A549 (cell line): ENCODE data around the gene ABCA7. TPM values are rescaled to one million over a fixed set of nuclear protein-coding genes. Genes with fewer than 3 reads are reported as not detected.

Experiments
- ATAC-seq, 2 experiments: fragments of 200-7000 bp in 1 of 2; fragments of >200 bp in 1 of 2; cut with Nextera tagmentation in 1 of 2; cut with Tn5 transposase in 1 of 2; 3 replicates each; pipeline versions ENCODE4 v1.8.0 to v1.9.1; 2018 to 2020; ENCODE audit warnings: mild to moderate bottlenecking in 1 of 2, moderate library complexity in 1 of 2
- CTCF ChIA-PET: fragments of 300-600 bp; sonication (Branson Sonifier 250); formaldehyde crosslinking; extraction: SDS; loops from one replicate; lab custom pipeline; 2021; ENCODE audit warnings: antibody characterized with exemption, inconsistent platforms; lab: Yijun Ruan, JAX
- POLR2A ChIA-PET: fragments of 350-600 bp; formaldehyde crosslinking; extraction: SDS; loops from one replicate; lab custom pipeline; 2021; ENCODE audit warnings: antibody characterized with exemption, inconsistent platforms; lab: Yijun Ruan, JAX
- DNase-seq, 2 experiments: peaks; one replicate each; pipeline versions ENCODE4 v3.0.0 to v3.0.0-alpha.2; 2011 to 2016; ENCODE audit warnings: low read depth in 1 of 2, low spot score in 1 of 2
- FAIRE-seq: peaks from 2 replicates; lab custom pipeline; 2011; peaks lifted over from hg19 to GRCh38; lab: Jason Lieb, UNC
- H3K27ac ChIP-seq, 2 experiments: fragments of >200 bp; sonication (Bioruptor Twin); formaldehyde crosslinking; 3 replicates each; pipeline ENCODE4 v1.5.1; 2016 to 2017
- H3K4me1 ChIP-seq: fragments of >200 bp; sonication (Bioruptor Twin); formaldehyde crosslinking; 3 replicates; pipeline ENCODE4 v1.6.1; 2016
- H3K4me2 ChIP-seq: fragments of >200 bp; sonication (Bioruptor Twin); formaldehyde crosslinking; 3 replicates; pipeline ENCODE4 v1.6.1; 2016
- H3K4me3 ChIP-seq: fragments of >200 bp; sonication (Bioruptor Twin); formaldehyde crosslinking; 3 replicates; pipeline ENCODE4 v1.5.1; 2016
- H3K9me3 ChIP-seq: fragments of >200 bp; sonication (Bioruptor Twin); formaldehyde crosslinking; 3 replicates; pipeline ENCODE4 v1.6.1; 2016
- ATOH8 ChIP-seq: fragments of 250-450 bp; sonication (Bioruptor Pico); IDR thresholded peaks from 2 replicates; pipeline ENCODE4 v1.5.0; 2020; ENCODE audit warnings: low read depth, mild to moderate bottlenecking, moderate library complexity
- BHLHE40 ChIP-seq: IDR thresholded peaks from 2 replicates; pipeline ENCODE4 v1.6.1; 2012; ENCODE audit warnings: low read depth, low read length, inconsistent platforms
- CBX2 ChIP-seq: fragments of 200-600 bp; sonication (generic); IDR thresholded peaks from 2 replicates; pipeline ENCODE4 v1.6.1; 2016; ENCODE audit warnings: low read depth, mild to moderate bottlenecking, borderline replicate concordance
- CBX8 ChIP-seq: fragments of 200-600 bp; sonication (generic); IDR thresholded peaks from 2 replicates; pipeline ENCODE4 v1.6.1; 2016
- CEBPB ChIP-seq, 2 experiments: fragments of >200 bp in 1 of 2; sonication (Bioruptor Twin) in 1 of 2; formaldehyde crosslinking in 1 of 2; IDR thresholded peaks; 2 replicates each; pipeline ENCODE4 v1.6.1; 2012 to 2016
- EHF ChIP-seq: fragments of 250-450 bp; sonication (Bioruptor Pico); IDR thresholded peaks from 2 replicates; pipeline ENCODE4 v1.5.0; 2020; ENCODE audit warnings: mild to moderate bottlenecking
- FOSL2 ChIP-seq, 2 experiments: fragments of 450-650 bp in 1 of 2; fragments of >200 bp in 1 of 2; sonication (Bioruptor Twin) in 1 of 2; formaldehyde crosslinking; IDR thresholded peaks; 2 replicates each; pipeline versions ENCODE4 v1.5.0 to v1.6.1; 2016 to 2020; ENCODE audit warnings: mild to moderate bottlenecking in 1 of 2, moderate library complexity in 1 of 2
- FOXS1 ChIP-seq: fragments of 250-450 bp; sonication (Bioruptor Pico); IDR thresholded peaks from 2 replicates; pipeline ENCODE4 v1.5.0; 2020; ENCODE audit warnings: mild to moderate bottlenecking, moderate library complexity
- GATA3 ChIP-seq: IDR thresholded peaks from 2 replicates; pipeline ENCODE4 v1.6.1; 2012; ENCODE audit warnings: borderline replicate concordance
- HDAC2 ChIP-seq: fragments of 200-600 bp; sonication (generic); IDR thresholded peaks from 2 replicates; pipeline ENCODE4 v1.6.1; 2016
- HEYL ChIP-seq: fragments of 250-450 bp; sonication (Bioruptor Pico); IDR thresholded peaks from 2 replicates; pipeline ENCODE4 v1.8.0; 2021; ENCODE audit warnings: mild to moderate bottlenecking, moderate library complexity
- HOXA7 ChIP-seq: fragments of 250-450 bp; sonication (Bioruptor Pico); IDR thresholded peaks from 2 replicates; pipeline ENCODE4 v1.5.0; 2020; ENCODE audit warnings: mild to moderate bottlenecking, moderate library complexity
- HOXB13 ChIP-seq: fragments of 250-450 bp; sonication (Bioruptor Pico); IDR thresholded peaks from 2 replicates; pipeline ENCODE4 v1.5.0; 2020; ENCODE audit warnings: low read depth, mild to moderate bottlenecking, moderate library complexity
- JUNB ChIP-seq: fragments of >200 bp; sonication (Bioruptor Twin); formaldehyde crosslinking; IDR thresholded peaks from 2 replicates; pipeline ENCODE4 v1.6.1; 2016
- MAZ ChIP-seq: fragments of 150-350 bp; IDR thresholded peaks from 2 replicates; pipeline ENCODE4 v1.6.1; 2014; ENCODE audit warnings: antibody characterized with exemption, low read depth, low read length, borderline replicate concordance
- MYC ChIP-seq: IDR thresholded peaks from 2 replicates; pipeline ENCODE4 v1.6.1; 2012; ENCODE audit warnings: mild to moderate bottlenecking, inconsistent platforms, low read length, improper control_type of control experiment, borderline replicate concordance
- PHF8 ChIP-seq: fragments of 200-600 bp; sonication (generic); IDR thresholded peaks from 2 replicates; pipeline ENCODE4 v1.6.1; 2016; ENCODE audit warnings: low read depth, mild to moderate bottlenecking, antibody characterized with exemption, moderate library complexity, borderline replicate concordance
- POLR2A ChIP-seq: IDR thresholded peaks from 2 replicates; pipeline ENCODE4 v1.6.1; 2012; ENCODE audit warnings: mild to moderate bottlenecking, low read length
- POLR2AphosphoS2 ChIP-seq: conservative IDR thresholded peaks from 2 replicates; pipeline ENCODE4 v1.6.1; 2012; ENCODE audit warnings: low read length, improper control_type of control experiment, inconsistent platforms
- RAD21 ChIP-seq, 2 experiments: fragments of >200 bp in 1 of 2; sonication (Bioruptor Twin) in 1 of 2; formaldehyde crosslinking in 1 of 2; IDR thresholded peaks in 1 of 2; conservative IDR thresholded peaks in 1 of 2; 2 replicates in 1 of 2; 3 replicates in 1 of 2; pipeline ENCODE4 v1.6.1; 2012 to 2018; ENCODE audit warnings: inconsistent platforms in 1 of 2
- RARB ChIP-seq: fragments of 250-450 bp; sonication (Bioruptor Pico); IDR thresholded peaks from 2 replicates; pipeline ENCODE4 v1.8.0; 2021; ENCODE audit warnings: mild to moderate bottlenecking, moderate library complexity
- SMC3 ChIP-seq: fragments of >200 bp; sonication (Bioruptor Twin); formaldehyde crosslinking; IDR thresholded peaks from 3 replicates; pipeline ENCODE4 v1.6.1; 2018; ENCODE audit warnings: inconsistent platforms
- SREBF2 ChIP-seq: fragments of 450-650 bp; IDR thresholded peaks from 2 replicates; pipeline ENCODE4 v1.6.1; 2014; ENCODE audit warnings: mild to moderate bottlenecking, moderate library complexity
- TFCP2L1 ChIP-seq: fragments of 250-450 bp; sonication (Bioruptor Pico); IDR thresholded peaks from 2 replicates; pipeline ENCODE4 v1.5.0; 2021; ENCODE audit warnings: mild to moderate bottlenecking
- TP53 ChIP-seq: fragments of 250-450 bp; sonication (Bioruptor Pico); IDR thresholded peaks from 2 replicates; pipeline ENCODE4 v1.5.0; 2021; ENCODE audit warnings: mild to moderate bottlenecking, moderate library complexity
- ZFP36 ChIP-seq: fragments of 450-650 bp; IDR thresholded peaks from 2 replicates; pipeline ENCODE4 v1.6.1; 2014; ENCODE audit warnings: borderline replicate concordance; ENCODE audit not compliant: partially characterized antibody
- ZSCAN20 ChIP-seq: fragments of 250-450 bp; sonication (Bioruptor Pico); IDR thresholded peaks from 2 replicates; pipeline ENCODE4 v1.8.0; 2022; ENCODE audit warnings: mild to moderate bottlenecking, moderate library complexity
- WGBS: methylation state at CpG from one replicate; pipeline ENCODE4 v1.1.6; 2017; ENCODE audit errors: missing lambda C conversion rate; 5-methylcytosine and 5-hydroxymethylcytosine counted together
- polyA plus RNA-seq, 4 experiments: library from polyadenylated mRNA; depleted of rRNA in 3 of 4; stranded (reverse); fragments of >200 nt; fragmentation: RNase III in 1 of 4; extraction: RNeasy Plus Mini Kit Qiagen cat#74134 plus additional on column Dnase treatment in 1 of 4; gene quantifications; 2 replicates in 3 of 4; 3 replicates in 1 of 4; pipeline ENCODE4 v1.2.3, GENCODE V29; 2011 to 2017
- TF ChIP-seq, protein P1 (sequence below): fragments of >200 bp; sonication (Bioruptor Twin); formaldehyde crosslinking; IDR thresholded peaks from 2 replicates; pipeline ENCODE4 v1.6.1; 2016
- TF ChIP-seq, protein P2 (sequence below): fragments of >200 bp; sonication (Bioruptor Twin); formaldehyde crosslinking; IDR thresholded peaks from 3 replicates; pipeline ENCODE4 v1.6.1; 2016

Gene ABCA7
- polyA plus RNA-seq, 2 of the 4 experiments (the other 2 are of a cell fraction) = 5.0 to 13.5 TPM

DNA sequence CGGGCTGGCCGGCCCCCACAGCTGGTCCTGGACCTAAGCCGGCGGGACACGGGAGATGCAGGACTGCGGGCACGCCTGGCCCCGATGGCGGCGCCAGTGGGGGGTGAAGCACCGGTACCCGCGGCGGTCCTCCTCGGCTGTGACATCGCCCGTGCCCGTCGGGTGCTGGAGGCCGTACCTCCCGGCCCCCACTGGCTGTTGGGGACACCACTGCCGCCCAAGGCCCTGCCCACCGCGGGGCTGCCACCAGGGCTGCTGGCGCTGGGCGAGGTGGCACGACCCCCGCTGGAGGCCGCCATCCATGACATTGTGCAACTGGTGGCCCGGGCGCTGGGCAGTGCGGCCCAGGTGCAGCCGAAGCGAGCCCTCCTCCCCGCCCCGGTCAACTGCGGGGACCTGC, 36.6 kb upstream of the ABCA7 start (continued):
- no peak for TF ChIP-seq ATOH8 (CRISPR knock-in tag)
- TF ChIP-seq GATA3 = no peak
- TF ChIP-seq FOSL2 (IDR thresholded peaks at IDR 0.05) = no peak
- TF ChIP-seq FOSL2 (CRISPR knock-in tag; IDR thresholded peaks at IDR 0.05) = no peak
- no peak for TF ChIP-seq EHF
- TF ChIP-seq MYC = no peak

GRCh38 chr19:1004204-1004802, 35.6 kb upstream of the ABCA7 start:
- WGBS = 97% methylated on average over 6 of the region's 32 CpGs
- TF ChIP-seq SMC3 (no peak), HEYL (no peak), TFCP2L1 (CRISPR knock-in tag) (no peak), CBX2 (no peak), CBX8 (no peak), RARB (no peak), ZSCAN20 (CRISPR knock-in tag) (no peak), JUNB (no peak)
- TF ChIP-seq, protein P1, sequence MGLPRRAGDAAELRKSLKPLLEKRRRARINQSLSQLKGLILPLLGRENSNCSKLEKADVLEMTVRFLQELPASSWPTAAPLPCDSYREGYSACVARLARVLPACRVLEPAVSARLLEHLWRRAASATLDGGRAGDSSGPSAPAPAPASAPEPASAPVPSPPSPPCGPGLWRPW = no peak
- TF ChIP-seq, protein P2, sequence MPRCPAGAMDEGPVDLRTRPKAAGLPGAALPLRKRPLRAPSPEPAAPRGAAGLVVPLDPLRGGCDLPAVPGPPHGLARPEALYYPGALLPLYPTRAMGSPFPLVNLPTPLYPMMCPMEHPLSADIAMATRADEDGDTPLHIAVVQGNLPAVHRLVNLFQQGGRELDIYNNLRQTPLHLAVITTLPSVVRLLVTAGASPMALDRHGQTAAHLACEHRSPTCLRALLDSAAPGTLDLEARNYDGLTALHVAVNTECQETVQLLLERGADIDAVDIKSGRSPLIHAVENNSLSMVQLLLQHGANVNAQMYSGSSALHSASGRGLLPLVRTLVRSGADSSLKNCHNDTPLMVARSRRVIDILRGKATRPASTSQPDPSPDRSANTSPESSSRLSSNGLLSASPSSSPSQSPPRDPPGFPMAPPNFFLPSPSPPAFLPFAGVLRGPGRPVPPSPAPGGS = no peak
- DNase-seq = no peak
- no peak overlapping the region for H3K27ac ChIP-seq
- H3K4me2 ChIP-seq = no peak overlapping the region
- ATAC-seq = no peak
- no peak overlapping the region for H3K4me3 ChIP-seq
- peaks cover 7% of the 10 kb centered on the region; the same call in 1 of the 3 replicates for H3K4me1 ChIP-seq
- POLR2A ChIA-PET = no interaction called here
- no peaks in the 10 kb centered on the region for H3K9me3 ChIP-seq
- no peak for FAIRE-seq
- CTCF ChIA-PET = interaction anchor here (2.1 kb wide), 1 partner anchor 8 kb away, joined by 5 read pairs; no protein-coding TSS in a partner anchor

DNA sequence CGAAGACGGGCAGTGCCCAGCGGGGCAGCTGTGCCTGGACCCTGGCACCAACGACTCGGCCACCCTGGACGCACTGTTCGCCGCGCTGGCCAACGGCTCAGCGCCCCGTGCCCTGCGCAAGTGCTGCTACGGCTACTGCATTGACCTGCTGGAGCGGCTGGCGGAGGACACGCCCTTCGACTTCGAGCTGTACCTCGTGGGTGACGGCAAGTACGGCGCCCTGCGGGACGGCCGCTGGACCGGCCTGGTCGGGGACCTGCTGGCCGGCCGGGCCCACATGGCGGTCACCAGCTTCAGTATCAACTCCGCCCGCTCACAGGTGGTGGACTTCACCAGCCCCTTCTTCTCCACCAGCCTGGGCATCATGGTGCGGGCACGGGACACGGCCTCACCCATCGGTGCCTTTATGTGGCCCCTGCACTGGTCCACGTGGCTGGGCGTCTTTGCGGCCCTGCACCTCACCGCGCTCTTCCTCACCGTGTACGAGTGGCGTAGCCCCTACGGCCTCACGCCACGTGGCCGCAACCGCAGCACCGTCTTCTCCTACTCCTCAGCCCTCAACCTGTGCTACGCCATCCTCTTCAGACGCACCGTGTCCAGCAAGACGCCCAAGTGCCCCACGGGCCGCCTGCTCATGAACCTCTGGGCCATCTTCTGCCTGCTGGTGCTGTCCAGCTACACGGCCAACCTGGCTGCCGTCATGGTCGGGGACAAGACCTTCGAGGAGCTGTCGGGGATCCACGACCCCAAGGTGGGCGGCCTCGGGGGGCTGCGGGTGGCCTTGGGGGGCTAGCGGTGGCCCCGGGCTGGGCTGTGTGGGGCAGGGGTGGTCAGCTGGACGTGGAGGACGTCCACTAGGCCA, 34.9 kb upstream of the ABCA7 start:
- ChIA-PET CTCF (interaction anchor here (0.9 to 2.1 kb wide), 2 partner anchors 9 to 83 kb away, joined by 4 to 5 read pairs; no protein-coding TSS in a partner anchor), POLR2A (no interaction called here)
- Histone ChIP-seq H3K4me2 (no peak overlapping the region), H3K9me3 (no peaks in the 10 kb centered on the region), H3K27ac (no peak overlapping the region), H3K4me1 (peaks cover 7% of the 10 kb centered on the region; the same call in 1 of the 3 replicates), H3K4me3 (no peak overlapping the region)
- FAIRE-seq (no peak), ATAC-seq (no peak), DNase-seq (no peak)
- no peak for TF ChIP-seq MYC
- no peak for TF ChIP-seq TFCP2L1 (CRISPR knock-in tag)
- TF ChIP-seq RARB = no peak
- no peak for TF ChIP-seq PHF8
- TF ChIP-seq TP53 (CRISPR knock-in tag) = no peak
- TF ChIP-seq EHF = no peak
- no peak for TF ChIP-seq FOXS1 (CRISPR knock-in tag)
- no peak for TF ChIP-seq HDAC2
- no peak for TF ChIP-seq ATOH8 (CRISPR knock-in tag)
- TF ChIP-seq SREBF2 = no peak
- no peak for TF ChIP-seq BHLHE40
- TF ChIP-seq ZFP36 = no peak
- TF ChIP-seq POLR2A = no peak
- no peak for TF ChIP-seq POLR2AphosphoS2
- no peak for TF ChIP-seq HOXA7
- no peak for TF ChIP-seq MAZ
- no peak for TF ChIP-seq CEBPB (IDR thresholded peaks at IDR 0.05)
- no peak for TF ChIP-seq RAD21 (conservative IDR thresholded peaks at IDR 0.05 in 1 of 2, IDR thresholded peaks at IDR 0.05 in 1 of 2)
- no peak for TF ChIP-seq HOXB13
- 93% methylated on average over 35 of the region's 70 CpGs for WGBS
